Right hindlimb (tissue), 1 donor: ENCODE data around the gene RNF126.
"Not testable (repeated sequence)": the region's sequence is repeated elsewhere in the genome, so short reads cannot be mapped to it uniquely, and the experiment has no call there.

Experiments used
- DNase-seq: peaks from one replicate; pipeline ENCODE4 v3.0.0-alpha.2; 2018

RNF126 gene

GRCh38 chr19:685454-685931 is 22.5 kb upstream of the RNF126 start:
- no peak for DNase-seq

DNA sequence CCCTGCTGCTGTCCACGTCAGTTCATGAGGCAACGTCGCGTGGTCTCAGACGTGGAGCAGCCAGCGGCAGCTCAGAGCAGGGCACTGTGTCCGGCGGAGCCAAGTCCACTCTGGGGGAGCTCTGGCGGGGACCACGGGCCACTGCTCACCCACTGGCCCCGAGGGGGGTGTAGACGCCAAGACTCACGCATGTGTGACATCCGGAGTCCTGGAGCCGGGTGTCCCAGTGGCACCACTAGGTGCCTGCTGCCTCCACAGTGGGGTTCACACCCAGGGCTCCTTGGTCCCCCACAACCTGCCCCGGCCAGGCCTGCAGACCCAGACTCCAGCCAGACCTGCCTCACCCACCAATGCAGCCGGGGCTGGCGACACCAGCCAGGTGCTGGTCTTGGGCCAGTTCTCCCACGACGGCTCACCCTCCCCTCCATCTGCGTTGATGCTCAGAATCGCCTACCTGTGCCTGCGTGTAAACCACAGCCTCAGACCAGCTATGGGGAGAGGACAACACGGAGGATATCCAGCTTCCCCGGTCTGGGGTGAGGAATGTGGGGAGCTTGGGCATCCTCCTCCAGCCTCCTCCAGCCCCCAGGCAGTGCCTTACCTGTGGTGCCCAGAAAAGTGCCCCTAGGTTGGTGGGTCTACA is 19.8 kb upstream of the RNF126 start:
- DNase-seq: no peak

GRCh38 chr19:681029-682019 is 18.3 kb upstream of the RNF126 start:
- no peak for DNase-seq

DNA sequence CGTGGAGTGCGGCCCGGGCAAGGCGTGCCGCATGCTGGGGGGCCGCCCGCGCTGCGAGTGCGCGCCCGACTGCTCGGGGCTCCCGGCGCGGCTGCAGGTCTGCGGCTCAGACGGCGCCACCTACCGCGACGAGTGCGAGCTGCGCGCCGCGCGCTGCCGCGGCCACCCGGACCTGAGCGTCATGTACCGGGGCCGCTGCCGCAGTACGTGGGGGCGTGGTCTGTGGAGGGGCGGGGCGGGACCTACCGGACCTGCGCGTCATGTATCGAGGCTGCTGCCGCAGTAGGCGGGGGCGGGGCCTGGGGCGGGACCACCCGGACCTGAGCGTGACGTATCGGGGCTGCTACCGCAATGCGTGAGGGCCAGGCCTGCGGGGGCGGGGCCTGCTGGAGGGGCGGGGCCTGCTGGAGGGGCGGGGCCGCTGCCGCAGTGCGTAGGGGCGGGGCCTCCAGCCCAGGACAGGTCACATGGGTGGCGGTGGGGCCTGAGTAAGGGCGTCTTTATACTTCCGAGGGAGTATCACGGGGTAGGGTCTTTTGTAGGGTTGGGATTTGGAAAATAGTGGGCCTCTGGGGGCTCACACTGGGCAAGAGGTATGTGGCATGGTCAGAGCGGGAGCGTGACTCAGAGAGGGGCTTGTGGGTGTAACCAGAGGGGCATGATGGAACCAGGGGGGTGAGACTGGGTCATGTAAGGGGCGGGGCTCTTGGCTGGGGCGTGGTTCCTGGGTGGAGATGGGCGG is 17.4 kb upstream of the RNF126 start:
- DNase-seq: peak; percentile 100

GRCh38 chr19:679418-680286 is 16.6 kb upstream of the RNF126 start:
- DNase-seq: peak; percentile 91

GRCh38 chr19:678791-679388 is 15.9 kb upstream of the RNF126 start:
- no peak for DNase-seq

DNA sequence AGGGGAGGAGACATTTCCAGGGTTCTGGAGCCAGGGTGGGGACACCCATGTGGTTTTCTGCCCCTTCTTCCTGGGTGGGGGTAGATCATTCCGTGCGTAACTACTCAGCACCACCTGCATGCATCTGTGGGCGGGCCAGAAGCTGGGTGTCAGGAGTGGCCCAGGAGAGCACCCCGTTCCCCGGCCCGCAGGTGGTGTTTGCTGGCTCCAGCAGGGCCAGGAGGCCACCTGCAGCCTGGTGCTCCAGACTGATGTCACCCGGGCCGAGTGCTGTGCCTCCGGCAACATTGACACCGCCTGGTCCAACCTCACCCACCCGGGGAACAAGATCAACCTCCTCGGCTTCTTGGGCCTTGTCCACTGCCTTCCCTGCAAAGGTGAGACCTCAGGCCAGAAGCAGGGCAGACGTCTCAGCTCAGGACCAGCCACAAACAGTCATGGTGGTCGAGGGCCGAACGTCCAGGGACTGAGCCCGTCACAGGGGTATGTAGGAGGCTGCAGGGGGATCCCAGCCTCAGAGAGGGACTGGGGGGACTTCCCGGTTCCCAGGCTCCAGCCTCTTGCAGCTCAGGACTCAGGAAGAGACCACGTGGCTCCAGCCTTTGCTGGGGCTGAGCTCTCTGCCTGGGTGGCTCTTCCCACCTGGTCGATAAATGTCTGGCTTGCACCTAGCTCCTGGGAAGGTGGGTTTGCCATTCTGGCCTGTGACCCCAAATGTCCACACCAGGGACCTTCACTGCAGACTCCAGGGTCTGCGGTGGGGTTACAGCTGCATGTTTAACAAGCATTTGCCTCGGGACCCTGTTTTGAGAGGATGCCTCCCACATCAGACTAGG is 14.8 kb upstream of the RNF126 start:
- DNase-seq: no peak

DNA sequence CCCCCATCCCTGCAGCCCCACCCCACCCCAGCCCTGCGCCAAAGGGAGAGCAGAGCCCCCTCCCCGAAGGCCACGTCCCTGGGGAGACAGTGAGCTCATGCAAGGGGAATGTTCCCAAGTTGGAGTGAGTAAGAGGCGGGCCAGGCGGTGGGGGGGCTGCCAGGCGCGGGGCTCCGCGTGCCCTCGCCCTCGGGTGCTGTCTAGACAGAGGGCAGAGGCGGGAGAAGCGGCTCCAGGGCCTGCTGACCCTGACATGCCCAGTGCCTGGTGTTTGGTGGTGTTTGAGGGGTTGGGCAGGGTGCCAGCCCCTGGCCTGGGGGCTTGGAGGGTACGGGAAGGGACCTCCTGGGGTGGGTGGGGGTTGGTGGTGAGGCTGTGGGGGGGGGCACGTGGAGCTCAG is 14.2 kb upstream of the RNF126 start:
- peak; percentile 71 for DNase-seq

- no peak for DNase-seq
Measured at GRCh38 chr19:676339-677105, 13.5 kb upstream of the RNF126 start, which contains the start of gene FSTL3. FSTL3 (plus strand) TSS chr19:676392; CDS start chr19:676424, 32 bp downstream.

GRCh38 chr19:676007-676338 is 13.0 kb upstream of the RNF126 start:
- peak; percentile 44 for DNase-seq

DNA sequence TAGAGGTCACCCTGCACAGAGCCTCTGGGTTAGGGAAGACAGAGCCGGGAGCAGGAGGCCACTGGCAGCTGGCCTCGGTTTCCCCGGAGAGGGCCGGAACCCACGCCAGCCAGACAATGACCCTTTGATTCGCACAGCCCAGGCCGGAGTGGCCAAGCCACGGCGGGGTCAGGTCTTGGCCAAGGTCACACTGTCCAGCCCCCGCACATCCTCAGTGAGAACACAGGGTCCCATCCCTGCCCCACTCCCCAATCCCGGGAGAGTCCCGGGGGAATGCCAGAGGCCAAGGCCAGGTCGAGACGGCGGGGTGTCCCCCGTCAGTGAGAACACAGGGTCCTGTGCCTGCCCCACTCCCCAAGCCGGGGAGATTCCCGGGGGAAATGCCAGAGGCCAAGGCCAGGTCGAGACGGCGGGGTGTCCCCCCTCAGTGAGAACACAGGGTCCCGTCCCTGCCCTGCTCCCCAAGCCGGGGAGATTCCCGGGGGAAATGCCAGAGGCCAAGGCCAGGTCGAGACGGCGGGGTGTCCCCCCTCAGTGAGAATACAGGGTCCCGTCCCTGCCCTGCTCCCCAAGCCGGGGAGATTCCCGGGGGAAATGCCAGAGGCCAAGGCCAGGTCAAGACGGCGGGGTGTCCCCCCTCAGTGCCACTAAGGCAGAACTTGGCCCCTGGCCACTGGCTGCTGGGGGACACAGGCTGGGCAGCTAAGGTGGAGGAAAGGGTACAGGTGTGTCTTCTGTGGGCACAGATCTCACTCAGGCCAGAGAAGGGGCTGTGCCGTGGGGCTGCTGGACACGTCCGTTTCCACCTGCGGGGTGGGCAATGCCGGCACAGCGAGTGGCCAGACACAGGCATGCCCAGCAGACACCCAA is 11.5 kb upstream of the RNF126 start:
- peak; percentile 35 for DNase-seq

- DNase-seq: peak; percentile 16
Measured at GRCh38 chr19:670609-671075, 7.6 kb upstream of the RNF126 start.

- not testable (repeated sequence) for DNase-seq
Measured at GRCh38 chr19:668675-669434, 5.8 kb upstream of the RNF126 start.

- DNase-seq: not testable (repeated sequence)
Measured at GRCh38 chr19:666985-667573, 4.1 kb upstream of the RNF126 start.

DNA sequence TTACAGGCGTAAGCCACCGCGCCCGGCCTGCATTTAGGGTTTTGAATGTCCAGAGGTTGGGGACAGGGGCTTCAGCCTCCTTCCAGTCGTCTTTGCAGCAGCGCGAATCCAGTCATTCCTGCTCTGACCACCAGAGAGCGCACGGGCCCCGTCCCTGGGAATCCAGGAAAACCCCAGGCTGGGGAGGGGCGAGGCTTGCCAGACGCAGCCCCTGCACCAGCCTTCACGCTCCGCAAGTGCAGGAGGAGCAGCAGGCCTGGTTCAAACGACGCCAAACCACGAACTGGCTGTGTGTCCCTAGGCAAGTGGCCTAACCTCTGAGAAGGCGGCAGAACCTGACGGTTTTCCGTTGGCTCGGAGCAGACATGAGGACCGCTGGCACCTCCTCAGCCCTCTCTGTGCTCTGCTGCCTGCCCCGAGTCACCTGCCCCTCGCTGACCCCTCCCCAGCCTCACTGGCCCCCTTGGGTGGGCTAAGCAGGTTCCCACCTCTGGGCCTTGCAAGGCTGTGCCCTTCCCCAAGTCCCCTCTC is 2.0 kb upstream of the RNF126 start:
- DNase-seq: peak; percentile 90

DNA sequence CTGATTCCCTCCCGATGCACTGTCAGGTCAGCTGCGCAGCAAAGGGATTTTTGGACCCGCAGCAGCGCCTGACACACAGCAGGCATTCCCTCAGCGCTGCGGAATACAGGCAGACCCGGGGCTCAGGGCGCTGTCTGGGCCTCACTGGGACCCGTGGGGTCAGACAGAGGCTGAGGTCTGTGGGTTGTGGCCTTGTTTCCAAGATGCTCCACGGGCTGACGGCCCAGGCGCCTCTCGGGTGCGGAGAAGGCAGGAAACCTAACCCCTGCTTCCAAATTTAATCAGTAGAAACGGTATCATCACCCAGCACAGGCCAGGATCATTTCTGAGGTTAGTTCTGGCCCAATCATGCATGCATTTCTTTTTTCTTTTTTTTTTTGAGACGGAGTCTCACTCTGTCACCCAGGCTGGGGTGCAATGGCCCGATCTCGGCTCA is 686 bp upstream of the RNF126 start:
- no peak for DNase-seq
